Activated T-helper 17 cell treated with anti-CD3 and anti-CD28 coated beads, Interleukin-2, amount 50 U/mL, for 72 hours (primary cell): ENCODE data around the gene UBASH3A. TPM values are rescaled to one million over a fixed set of nuclear protein-coding genes. Genes with fewer than 3 reads are reported as not detected.

Experiments used
- ATAC-seq: fragments of 150-1000 bp; cut with Tn5 transposase; replicated peaks from 2 replicates; pipeline ENCODE4 v1.10.0; 2021; ENCODE audit warnings: mild to moderate bottlenecking, moderate library complexity
- H3K27ac Mint-ChIP-seq: one replicate; pipeline ENCODE4 v1.8.0; 2022; ENCODE audit warnings: mixed read lengths
- H3K27me3 Mint-ChIP-seq: one replicate; pipeline ENCODE4 v1.8.0; 2022; ENCODE audit warnings: mixed read lengths
- H3K36me3 Mint-ChIP-seq: one replicate; pipeline ENCODE4 v1.8.0; 2022; ENCODE audit warnings: low read depth, mild to moderate bottlenecking, mixed read lengths
- H3K4me1 Mint-ChIP-seq: one replicate; pipeline ENCODE4 v1.8.0; 2022; ENCODE audit warnings: mixed read lengths
- H3K4me3 Mint-ChIP-seq: one replicate; pipeline ENCODE4 v1.8.0; 2022; ENCODE audit warnings: mild to moderate bottlenecking, mixed read lengths
- H3K9me3 Mint-ChIP-seq: one replicate; pipeline ENCODE4 v1.8.0; 2022; ENCODE audit warnings: mixed read lengths
- total RNA-seq, 2 donors: library from RNA; stranded (reverse); gene quantifications; one replicate each; pipeline ENCODE4 v1.2.3, GENCODE V29; 2022

The UBASH3A gene
- total RNA-seq, 2 donors from 2014 or later = 28.3 to 42.1 TPM

DNA sequence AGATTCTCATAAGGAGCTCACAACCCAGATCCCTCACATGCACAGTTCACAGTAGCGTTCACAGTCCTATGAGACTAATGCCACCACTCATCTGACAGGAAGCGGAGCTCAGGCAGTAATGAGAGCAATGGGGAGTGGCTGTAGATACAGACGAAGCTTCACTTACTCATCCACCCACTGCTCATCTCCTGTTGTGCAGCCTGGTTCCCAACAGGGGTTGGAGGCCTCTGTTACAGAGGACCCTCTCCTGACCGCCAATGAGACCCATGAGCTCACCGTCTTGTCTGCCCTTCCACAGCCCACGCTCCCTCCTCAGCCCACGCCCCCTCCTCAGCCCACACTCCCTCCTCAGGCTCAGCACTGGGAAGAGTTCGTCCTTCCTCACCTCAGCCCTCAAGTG, 52.8 kb downstream of the UBASH3A start:
- ATAC-seq = peak; percentile 97
- peak overlapping the region; percentile 31 for H3K27ac Mint-ChIP-seq
- H3K27me3 Mint-ChIP-seq = no peaks in the 10 kb centered on the region
- H3K4me3 Mint-ChIP-seq = peak overlapping the region; percentile 45
- peaks cover 22% of the 10 kb centered on the region for H3K4me1 Mint-ChIP-seq
- no peaks in the 10 kb centered on the region for H3K36me3 Mint-ChIP-seq
- H3K9me3 Mint-ChIP-seq = no peaks in the 10 kb centered on the region

DNA sequence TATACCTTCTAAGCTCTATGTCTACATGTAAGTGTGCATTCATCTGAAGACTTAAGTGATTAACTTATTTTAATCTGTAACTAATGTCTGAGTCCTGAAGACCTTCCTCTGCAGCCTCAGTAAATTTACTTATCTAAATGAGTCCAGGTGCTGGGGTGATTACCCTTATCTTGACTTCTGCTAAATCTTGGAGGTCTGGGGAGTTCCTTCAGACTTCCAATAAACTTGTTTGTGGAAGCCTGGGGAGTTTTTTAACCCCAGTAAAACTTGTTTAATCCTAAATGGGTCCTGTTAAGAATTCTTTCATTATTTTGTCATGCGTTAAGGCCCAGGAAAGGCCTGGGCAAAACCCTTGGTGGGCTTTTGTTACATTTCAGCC, 55.4 kb downstream of the UBASH3A start:
- no peak for ATAC-seq
- peaks cover 37% of the 10 kb centered on the region for H3K4me1 Mint-ChIP-seq
- no peaks in the 10 kb centered on the region for H3K36me3 Mint-ChIP-seq

DNA sequence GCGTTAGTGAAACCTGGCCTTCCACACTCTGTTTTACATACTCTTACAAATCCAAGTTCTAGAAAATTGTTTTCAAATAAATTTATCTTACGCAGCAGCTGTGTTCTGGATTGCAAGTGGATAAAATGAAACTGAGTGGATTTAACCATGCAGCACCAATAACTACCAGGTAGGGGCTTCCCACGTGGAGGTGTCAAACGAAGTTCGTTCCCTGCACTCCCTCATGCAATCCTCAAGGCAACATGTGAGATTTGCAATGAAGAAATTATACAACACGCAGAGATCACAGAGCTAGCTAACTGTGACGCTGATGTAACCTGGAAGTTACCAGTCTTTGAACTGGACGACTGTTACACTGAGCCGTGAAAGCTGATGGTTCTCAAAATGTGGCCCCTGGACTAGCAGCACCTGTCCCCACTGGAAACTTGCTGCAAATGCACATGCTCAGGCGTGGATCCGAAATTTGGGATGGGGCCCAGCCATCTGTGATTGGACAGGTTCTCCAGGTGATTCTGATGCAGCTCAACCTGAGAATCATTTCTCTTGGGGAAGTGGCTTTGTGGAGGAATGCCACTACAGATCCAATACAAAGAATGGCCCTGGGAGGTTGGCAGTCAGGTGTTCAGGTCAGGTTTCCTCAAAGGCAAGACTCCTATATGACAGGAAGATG, 56.0 kb downstream of the UBASH3A start:
- Mint-ChIP-seq H3K4me1 (peaks cover 41% of the 10 kb centered on the region), H3K36me3 (no peaks in the 10 kb centered on the region), H3K4me3 (no peak overlapping the region), H3K9me3 (peaks cover 6% of the 10 kb centered on the region), H3K27me3 (no peaks in the 10 kb centered on the region), H3K27ac (peak overlapping the region; percentile 79)
- ATAC-seq = no peak

More for the DNA sequence above, 55.4 kb downstream of the UBASH3A start:
- H3K27me3 Mint-ChIP-seq = no peaks in the 10 kb centered on the region
- H3K27ac Mint-ChIP-seq = no peak overlapping the region
- no peak overlapping the region for H3K4me3 Mint-ChIP-seq
- peaks cover 4% of the 10 kb centered on the region for H3K9me3 Mint-ChIP-seq

DNA sequence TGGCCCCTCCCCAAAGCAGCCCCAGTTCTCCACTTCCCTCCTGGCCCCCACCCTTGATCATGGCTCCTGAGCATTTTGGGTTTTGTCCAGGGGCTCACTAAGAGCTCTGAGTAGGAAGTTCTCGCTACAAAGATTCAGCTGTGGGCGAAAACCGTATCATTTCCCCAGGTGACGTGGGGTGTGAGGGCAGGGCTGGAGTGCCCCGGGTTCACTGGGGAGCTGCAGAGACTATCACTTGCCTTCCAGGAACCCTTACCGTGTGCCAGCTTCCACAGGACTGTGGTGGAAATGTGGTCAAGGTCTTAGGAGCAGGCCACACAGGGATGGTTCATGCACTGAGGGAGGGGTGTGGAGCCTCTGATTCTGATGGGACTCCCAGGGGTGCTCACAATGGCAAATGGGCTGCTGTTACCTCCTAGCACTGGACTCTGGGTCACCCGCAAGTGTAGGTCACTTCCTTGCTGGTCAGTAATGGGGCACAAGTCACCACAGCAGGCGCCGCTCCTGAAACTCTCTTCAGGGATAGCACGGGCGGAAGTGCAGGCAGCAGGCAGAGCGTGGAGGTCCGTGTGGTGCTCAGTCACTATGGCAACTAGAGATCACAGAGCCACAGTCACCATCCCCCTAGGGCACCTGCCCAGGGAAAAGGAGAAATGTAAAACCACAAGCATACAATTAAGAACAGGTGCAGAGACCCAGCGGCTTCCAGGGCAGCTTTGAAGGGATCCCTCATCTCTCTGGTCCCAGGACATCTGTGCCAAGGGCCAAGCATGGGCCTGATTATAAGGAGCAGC, 56.9 kb downstream of the UBASH3A start:
- peaks cover 6% of the 10 kb centered on the region for H3K9me3 Mint-ChIP-seq
- peaks cover 50% of the 10 kb centered on the region for H3K4me1 Mint-ChIP-seq
- peak; percentile 35 for ATAC-seq
- H3K27ac Mint-ChIP-seq = peak overlapping the region; percentile 79
- H3K4me3 Mint-ChIP-seq = peak overlapping the region; percentile 57
- H3K36me3 Mint-ChIP-seq = no peaks in the 10 kb centered on the region
- H3K27me3 Mint-ChIP-seq = no peaks in the 10 kb centered on the region

DNA sequence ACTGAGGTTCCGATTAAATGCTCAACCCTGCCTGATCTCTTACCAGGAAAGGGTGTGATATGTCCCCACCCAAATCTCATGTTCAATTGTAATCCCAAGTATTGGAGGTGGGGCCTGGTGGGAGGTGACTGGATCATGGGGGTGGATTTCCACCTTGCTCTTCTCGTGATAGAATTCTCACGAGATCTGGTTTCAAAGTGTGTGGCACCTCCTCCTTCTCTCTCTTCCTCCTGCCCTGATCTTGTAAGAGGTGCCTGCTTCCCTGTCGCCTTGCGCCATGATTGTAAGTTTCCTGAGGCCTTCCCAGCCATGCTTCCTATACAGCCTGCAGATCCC, 57.5 kb downstream of the UBASH3A start:
- Mint-ChIP-seq H3K4me3 (peak overlapping the region; percentile 57), H3K9me3 (peaks cover 6% of the 10 kb centered on the region), H3K4me1 (peaks cover 54% of the 10 kb centered on the region), H3K36me3 (no peaks in the 10 kb centered on the region), H3K27me3 (no peaks in the 10 kb centered on the region), H3K27ac (peak overlapping the region; percentile 79)
- no peak for ATAC-seq

DNA sequence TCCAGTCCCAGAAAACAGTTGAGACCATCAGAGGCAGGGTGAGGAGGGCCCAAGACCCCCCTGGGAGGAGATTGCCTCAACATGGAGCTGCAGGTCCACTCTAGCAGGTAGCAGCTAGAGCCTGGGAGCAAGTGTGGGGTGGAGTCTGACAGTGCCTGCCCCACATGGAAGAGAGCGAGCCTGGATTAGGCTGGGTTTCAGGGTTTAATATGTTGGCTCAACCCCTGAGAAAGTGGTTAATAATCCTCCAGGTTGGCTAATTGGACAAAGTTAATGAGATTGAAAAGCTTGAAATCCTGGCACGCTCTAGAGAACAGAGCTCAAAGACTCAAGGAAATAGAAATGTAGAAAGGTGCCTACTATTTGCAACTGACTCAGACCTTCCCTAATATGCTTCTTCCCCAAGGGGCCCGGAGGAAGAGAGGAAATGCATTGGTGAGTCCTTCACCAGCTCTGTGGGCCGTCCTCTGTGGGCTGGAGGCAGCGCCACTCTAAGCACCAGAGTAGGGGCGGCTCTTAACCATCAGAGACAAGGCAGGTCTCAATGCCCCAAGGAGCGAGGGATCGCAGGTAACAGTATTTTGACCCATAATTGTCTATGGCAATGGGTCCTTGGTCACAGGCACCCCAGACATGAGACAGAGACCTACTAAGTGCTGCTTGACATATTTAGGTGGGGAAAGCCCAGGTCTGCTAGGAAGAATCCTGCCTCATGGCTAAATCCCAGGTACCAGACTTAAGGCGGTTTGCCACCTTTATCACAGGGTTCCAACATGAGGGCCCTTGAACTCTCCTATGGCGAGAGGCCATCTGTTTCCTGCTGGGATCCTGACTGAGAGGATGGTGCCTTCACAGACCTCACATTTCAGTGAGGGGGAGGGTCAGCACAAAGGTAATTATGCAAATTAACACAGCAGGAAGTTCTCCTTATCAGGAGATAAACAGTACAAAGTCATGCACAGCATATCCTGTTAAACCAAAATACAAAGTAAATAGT, 58.5 kb downstream of the UBASH3A start:
- Mint-ChIP-seq H3K4me1 (peaks cover 45% of the 10 kb centered on the region), H3K4me3 (peak overlapping the region; percentile 57), H3K27me3 (no peaks in the 10 kb centered on the region), H3K36me3 (no peaks in the 10 kb centered on the region), H3K27ac (peak overlapping the region; percentile 79), H3K9me3 (peaks cover 6% of the 10 kb centered on the region)
- ATAC-seq = no peak

DNA sequence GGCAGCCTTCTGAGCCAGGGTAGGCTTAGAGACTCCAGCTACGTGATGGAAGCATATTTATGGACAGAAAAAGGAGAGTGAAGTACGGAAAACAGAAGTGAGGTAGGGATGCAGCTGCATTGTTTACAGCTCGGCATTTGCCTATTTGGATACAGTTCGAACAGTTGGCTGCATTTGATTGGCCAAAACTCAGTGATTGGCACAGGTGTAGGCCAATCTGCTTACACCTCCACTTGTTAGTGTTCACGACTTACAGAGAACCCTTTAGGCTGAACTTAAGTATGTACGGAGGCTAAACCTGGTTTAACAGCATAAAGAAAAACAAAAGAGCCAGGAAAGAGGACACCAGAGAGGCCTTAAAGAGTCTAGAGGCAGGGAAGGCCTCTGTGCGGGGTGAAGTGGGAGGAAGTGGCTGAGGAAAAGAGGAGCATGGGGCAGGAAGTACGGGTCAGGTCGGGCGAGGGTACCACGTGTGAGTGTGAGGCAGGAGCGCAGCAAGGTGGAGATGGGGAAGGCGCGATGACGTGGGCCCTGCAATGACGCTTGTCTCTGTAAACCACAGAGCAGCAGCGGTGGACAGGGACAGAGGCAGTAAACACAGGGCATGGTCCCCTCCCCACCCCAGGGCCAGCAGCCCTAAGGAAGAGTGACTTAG, 60.3 kb downstream of the UBASH3A start:
- peaks cover 49% of the 10 kb centered on the region for H3K4me1 Mint-ChIP-seq
- peak overlapping the region; percentile 79 for H3K4me3 Mint-ChIP-seq
- H3K9me3 Mint-ChIP-seq = peaks cover 6% of the 10 kb centered on the region
- peak; percentile 82 for ATAC-seq
- no peaks in the 10 kb centered on the region for H3K27me3 Mint-ChIP-seq
- peak overlapping the region; percentile 93 for H3K27ac Mint-ChIP-seq
- H3K36me3 Mint-ChIP-seq = no peaks in the 10 kb centered on the region

DNA sequence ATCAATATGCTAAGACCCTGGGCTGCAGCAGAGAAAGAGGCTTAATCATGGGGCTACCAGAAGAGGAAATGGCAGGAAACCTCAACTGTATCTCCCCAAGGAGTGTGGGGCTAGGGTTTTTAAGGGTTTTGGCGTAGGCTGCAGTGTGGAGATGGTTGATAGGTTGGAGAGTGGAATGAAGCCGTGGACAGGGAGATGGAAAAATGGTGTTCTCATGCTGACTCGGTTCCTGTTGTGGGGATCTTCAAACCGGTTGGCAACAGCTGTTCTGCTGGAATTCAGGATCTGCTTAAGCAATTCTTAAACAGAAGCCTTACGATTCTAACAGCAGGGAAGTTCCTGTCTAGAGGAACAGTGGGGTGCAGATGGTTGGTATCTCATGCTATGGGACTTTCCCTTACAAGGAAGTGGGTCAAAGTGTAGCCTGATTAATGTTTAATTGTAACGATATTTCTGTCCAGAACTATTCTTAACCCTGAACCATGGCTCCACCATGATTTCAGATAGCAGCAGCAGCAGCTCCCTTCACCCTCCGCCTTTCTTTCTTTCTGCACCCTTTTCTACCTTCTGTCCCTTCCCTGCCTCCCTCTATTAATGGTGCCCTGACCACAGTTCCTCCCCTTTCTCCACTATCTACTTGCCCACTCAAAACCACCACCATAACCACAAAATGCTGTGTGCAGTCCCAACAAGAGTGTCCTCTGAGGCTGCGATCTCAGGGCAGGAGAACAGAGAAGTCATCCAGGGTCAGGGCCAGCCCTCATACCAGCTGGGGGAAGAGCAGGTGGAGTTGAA, 61.5 kb downstream of the UBASH3A start:
- peak overlapping the region; percentile 79 for H3K4me3 Mint-ChIP-seq
- no peaks in the 10 kb centered on the region for H3K27me3 Mint-ChIP-seq

DNA sequence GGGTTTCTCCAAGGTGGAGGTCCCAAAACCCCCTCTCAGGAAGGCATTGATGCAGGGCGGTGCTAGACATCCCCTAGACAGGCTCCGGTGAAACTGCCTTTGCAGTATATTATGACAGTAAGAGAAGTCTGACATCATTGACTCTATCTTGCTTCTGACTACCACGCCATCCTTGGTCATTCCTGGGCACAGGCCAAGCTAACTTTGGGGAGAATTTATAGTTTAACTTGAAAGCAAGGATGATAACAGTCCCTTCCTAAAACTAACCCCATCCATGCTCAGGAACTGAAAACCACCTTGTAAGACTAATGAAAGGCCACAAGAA, 62.1 kb downstream of the UBASH3A start:
- ATAC-seq = no peak
- Mint-ChIP-seq H3K4me1 (peaks cover 44% of the 10 kb centered on the region), H3K9me3 (peaks cover 6% of the 10 kb centered on the region), H3K27me3 (no peaks in the 10 kb centered on the region), H3K4me3 (peak overlapping the region; percentile 79), H3K27ac (no peak overlapping the region), H3K36me3 (no peaks in the 10 kb centered on the region)

More for the DNA sequence above, 61.5 kb downstream of the UBASH3A start:
- ATAC-seq = no peak
- Mint-ChIP-seq H3K9me3 (peaks cover 6% of the 10 kb centered on the region), H3K27ac (peak overlapping the region; percentile 93), H3K4me1 (peaks cover 49% of the 10 kb centered on the region), H3K36me3 (no peaks in the 10 kb centered on the region)

DNA sequence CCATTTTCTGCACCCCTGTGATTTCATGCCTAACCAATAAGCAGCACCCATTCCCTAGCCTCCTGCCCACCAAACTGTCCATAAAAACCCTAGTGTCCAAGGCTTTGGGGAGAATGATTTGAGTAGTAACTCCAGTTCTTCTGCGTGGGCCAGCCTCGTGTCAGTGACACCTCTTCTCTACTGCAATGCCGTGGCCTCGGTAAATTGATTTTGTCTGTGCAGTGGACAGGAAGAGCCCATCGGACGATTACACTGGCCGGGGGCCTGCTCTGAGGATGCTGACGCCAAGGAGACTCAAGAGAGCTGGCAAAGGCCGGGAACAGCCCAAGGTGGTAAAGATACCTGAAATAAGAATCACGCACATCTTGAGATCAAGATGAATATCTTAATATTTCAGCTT, 63.0 kb downstream of the UBASH3A start:
- Mint-ChIP-seq H3K9me3 (peaks cover 6% of the 10 kb centered on the region), H3K27me3 (no peaks in the 10 kb centered on the region), H3K36me3 (no peaks in the 10 kb centered on the region), H3K4me3 (no peak overlapping the region), H3K4me1 (peaks cover 35% of the 10 kb centered on the region), H3K27ac (no peak overlapping the region)
- no peak for ATAC-seq

DNA sequence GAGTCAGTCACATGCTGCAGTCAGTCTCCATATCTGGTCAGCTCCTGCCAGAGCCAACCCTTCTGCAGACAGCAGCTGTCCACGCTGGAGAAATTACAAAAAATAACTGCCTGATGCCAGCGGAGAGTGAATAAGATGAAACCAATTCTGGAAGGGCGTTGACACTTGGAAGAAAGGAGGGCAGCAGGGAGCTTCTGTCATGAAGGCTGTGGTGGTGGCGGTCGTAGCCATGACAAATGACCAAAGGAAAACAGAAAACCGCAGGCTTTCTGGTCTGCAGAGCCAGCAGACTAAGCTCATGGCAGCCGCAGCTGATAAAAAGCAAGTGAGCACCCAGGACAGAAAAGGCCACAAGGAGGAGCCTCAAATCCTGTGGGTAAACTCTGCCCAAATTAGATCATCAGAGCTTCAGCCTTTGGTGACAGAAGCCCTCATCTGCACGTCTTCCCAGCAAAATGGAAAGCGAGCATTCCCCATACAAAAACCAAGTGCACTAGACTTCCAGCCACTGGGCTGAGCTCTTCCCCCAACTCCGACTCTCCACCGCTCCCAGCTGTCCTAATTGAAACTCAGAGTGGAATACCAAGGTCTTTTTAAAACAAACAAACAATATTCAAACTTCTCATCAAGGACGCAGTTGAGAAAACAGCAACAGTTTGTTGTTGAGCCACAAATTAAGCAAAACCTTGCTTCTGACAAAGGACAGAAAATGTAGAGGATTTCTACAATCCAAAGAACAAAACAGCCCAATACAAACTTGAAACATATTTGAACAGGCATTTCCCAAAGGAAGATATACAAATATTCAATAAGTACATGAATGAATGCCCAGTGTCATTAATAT, 63.7 kb downstream of the UBASH3A start:
- Mint-ChIP-seq H3K4me1 (peaks cover 31% of the 10 kb centered on the region), H3K27ac (no peak overlapping the region), H3K4me3 (no peak overlapping the region), H3K27me3 (no peaks in the 10 kb centered on the region), H3K36me3 (no peaks in the 10 kb centered on the region), H3K9me3 (peaks cover 6% of the 10 kb centered on the region)
- no peak for ATAC-seq

DNA sequence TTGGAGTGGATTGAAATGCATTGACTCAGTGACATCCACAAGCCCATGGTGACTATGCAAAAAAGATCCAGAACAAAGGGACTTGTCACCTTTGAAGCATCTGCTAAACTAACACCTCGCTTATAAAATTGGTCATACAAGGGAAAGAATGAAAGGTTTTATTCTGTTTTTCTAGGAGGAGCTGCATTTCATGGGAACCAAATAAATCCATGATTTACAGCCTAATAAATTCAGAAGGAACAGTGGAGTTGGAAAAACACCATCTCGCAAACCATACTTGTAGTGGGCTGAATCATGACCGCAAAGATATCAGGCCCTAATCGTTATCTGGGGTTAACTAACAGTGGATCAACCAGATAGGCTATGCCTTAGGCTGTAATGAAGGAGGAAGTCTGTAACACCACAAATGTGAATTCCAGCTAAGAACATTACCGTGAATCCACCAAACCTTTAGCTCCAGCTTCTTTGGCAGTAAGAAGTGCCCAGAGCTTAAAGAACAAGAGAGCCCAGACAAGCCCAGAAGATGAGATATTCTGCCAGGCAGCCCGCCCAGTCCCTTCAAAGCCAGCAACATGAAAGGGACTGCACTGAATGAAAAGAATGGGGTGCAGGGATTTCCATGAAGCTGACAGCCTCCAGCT, 64.9 kb downstream of the UBASH3A start:
- Mint-ChIP-seq H3K9me3 (peaks cover 6% of the 10 kb centered on the region), H3K27ac (no peak overlapping the region), H3K36me3 (no peaks in the 10 kb centered on the region), H3K4me1 (peaks cover 26% of the 10 kb centered on the region), H3K4me3 (no peak overlapping the region), H3K27me3 (no peaks in the 10 kb centered on the region)
- ATAC-seq = no peak
